Left forelimb (tissue), 1 donor: ENCODE results near the gene ATXN10.
"Not testable (repeated sequence)": the region's sequence is repeated elsewhere in the genome, so short reads cannot be mapped to it uniquely, and the experiment has no call there.

Experiments used
- DNase-seq: peaks from one replicate; pipeline ENCODE4 v3.0.0-alpha.2; 2018; ENCODE audit warnings: low spot score

The ATXN10 gene

GRCh38 chr22:45785458-45785857 lies 113.8 kb downstream of the ATXN10 start:
- DNase-seq: no peak

- no peak for DNase-seq
Measured at GRCh38 chr22:45786726-45787125, 115.1 kb downstream of the ATXN10 start.

- no peak for DNase-seq
Measured at GRCh38 chr22:45787759-45788158, 116.1 kb downstream of the ATXN10 start.

GRCh38 chr22:45788522-45788921 lies 116.9 kb downstream of the ATXN10 start:
- DNase-seq: no peak

- DNase-seq: no peak
Measured at GRCh38 chr22:45790401-45790800, 118.8 kb downstream of the ATXN10 start.

- DNase-seq: no peak
Measured at GRCh38 chr22:45793161-45793560, 121.5 kb downstream of the ATXN10 start.

- no peak for DNase-seq
Measured at GRCh38 chr22:45793892-45794291, 122.3 kb downstream of the ATXN10 start.

GRCh38 chr22:45796009-45796408 lies 124.4 kb downstream of the ATXN10 start:
- not testable (repeated sequence) for DNase-seq

GRCh38 chr22:45799291-45799690 lies 127.7 kb downstream of the ATXN10 start:
- no peak for DNase-seq

GRCh38 chr22:45802054-45802453 lies 130.4 kb downstream of the ATXN10 start:
- no peak for DNase-seq

GRCh38 chr22:45804319-45804985 lies 132.8 kb downstream of the ATXN10 start:
- DNase-seq: no peak

- no peak for DNase-seq
Measured at GRCh38 chr22:45804986-45805325, 133.3 kb downstream of the ATXN10 start.

- DNase-seq: no peak
Measured at GRCh38 chr22:45805413-45805812, 133.8 kb downstream of the ATXN10 start.

GRCh38 chr22:45807156-45807915 lies 135.7 kb downstream of the ATXN10 start:
- no peak for DNase-seq

- DNase-seq: no peak
Measured at GRCh38 chr22:45812910-45813309, 141.3 kb downstream of the ATXN10 start.

GRCh38 chr22:45814198-45814597 lies 142.6 kb downstream of the ATXN10 start:
- no peak for DNase-seq

- DNase-seq: no peak
Measured at GRCh38 chr22:45816776-45817175, 145.1 kb downstream of the ATXN10 start.

GRCh38 chr22:45817745-45818423 lies 146.2 kb downstream of the ATXN10 start:
- no peak for DNase-seq

- no peak for DNase-seq
Measured at GRCh38 chr22:45818424-45819085, 146.9 kb downstream of the ATXN10 start.

GRCh38 chr22:45819305-45819704 lies 147.7 kb downstream of the ATXN10 start:
- DNase-seq: no peak

- DNase-seq: no peak
Measured at GRCh38 chr22:45823336-45823735, 151.7 kb downstream of the ATXN10 start.

GRCh38 chr22:45826520-45826919 lies 154.9 kb downstream of the ATXN10 start:
- no peak for DNase-seq

GRCh38 chr22:45828841-45829240 lies 157.2 kb downstream of the ATXN10 start:
- DNase-seq: no peak
